ENCODE results near the gene PDIA6.

The PDIA6 gene

GRCh38 chr2:10777111-10777841 is 35.3 kb downstream of the PDIA6 start:
- no peak overlapping the region for H3K4me2 ChIP-seq (ENCODE audit: low read length)
- no peak overlapping the region for H3K27ac ChIP-seq (ENCODE audit: low read depth, low read length, poor library complexity, severe bottlenecking)
- H3K27me3 ChIP-seq (ENCODE audit: insufficient read depth, low read length), result no peaks in the 10 kb centered on the region
- no peaks in the 10 kb centered on the region for H4K20me1 ChIP-seq (ENCODE audit: insufficient read depth, low read length)
- no peaks in the 10 kb centered on the region for H3K79me2 ChIP-seq (ENCODE audit: insufficient read depth, low read length)
- no peak overlapping the region for H2AFZ ChIP-seq (ENCODE audit: low read length)
- TF ChIP-seq CTCF (IDR thresholded peaks at IDR 0.05; ENCODE audit: low read length) (no peak), EZH2 (IDR thresholded peaks at IDR 0.05; ENCODE audit: borderline replicate concordance, low read length) (no peak)
- no peaks in the 10 kb centered on the region for H3K9me2 ChIP-seq (ENCODE audit: low read depth, low read length)
- peaks cover 37% of the 10 kb centered on the region for H3K36me3 ChIP-seq (ENCODE audit: insufficient read depth, low read length)
- H3K4me3 ChIP-seq (ENCODE audit: low read depth, low read length, poor library complexity, severe bottlenecking), result no peak overlapping the region
- no peaks in the 10 kb centered on the region for H3K4me1 ChIP-seq (ENCODE audit: insufficient read depth, low read length, severe bottlenecking)
- no peaks in the 10 kb centered on the region for H3F3A ChIP-seq (ENCODE audit: insufficient read depth, low read length)
- H3K9me3 ChIP-seq (ENCODE audit: low read length), result no peaks in the 10 kb centered on the region
- no peak overlapping the region for H3K9ac ChIP-seq (ENCODE audit: low read length)

DNA sequence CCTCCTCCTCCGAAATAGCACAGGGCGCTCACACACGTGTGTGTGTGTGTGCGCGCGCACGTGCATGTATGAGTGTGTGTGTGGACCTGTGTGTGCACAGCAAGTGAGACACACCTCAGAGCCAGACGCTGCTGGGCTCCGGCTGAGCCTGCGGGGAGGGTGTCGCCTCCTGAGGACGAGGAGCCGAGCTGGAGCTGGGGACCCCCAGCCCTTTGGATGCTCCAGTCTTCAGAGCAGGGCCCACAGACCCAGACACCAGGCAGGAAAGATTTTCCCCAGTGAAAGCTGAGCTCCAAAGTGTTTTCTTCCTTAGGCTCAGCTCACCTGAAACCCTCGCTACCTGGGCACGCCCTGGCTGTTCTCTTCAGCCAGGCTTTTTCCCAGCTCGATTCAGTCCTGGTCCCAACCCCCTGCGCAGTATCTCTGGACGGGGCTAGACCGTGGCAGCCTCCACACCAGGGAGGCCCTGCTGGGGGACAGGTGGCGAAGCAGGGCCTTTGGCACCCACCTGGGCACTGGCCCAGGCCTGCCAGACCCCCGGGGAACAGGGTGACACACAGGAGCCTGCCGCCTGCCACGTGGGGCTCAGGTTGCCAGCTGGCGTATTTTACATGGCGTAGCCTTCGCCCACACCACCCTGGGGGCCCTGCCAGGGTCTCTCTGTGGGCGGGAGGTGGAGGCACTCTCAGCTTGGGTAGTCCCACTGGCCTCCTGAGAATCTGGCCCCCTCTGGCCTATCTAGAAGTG is 36.2 kb downstream of the PDIA6 start:
- Histone ChIP-seq H2AFZ (ENCODE audit: low read length) (no peak overlapping the region), H3K79me2 (ENCODE audit: insufficient read depth, low read length) (no peaks in the 10 kb centered on the region), H3K36me3 (ENCODE audit: insufficient read depth, low read length) (peaks cover 28% of the 10 kb centered on the region), H3K9me2 (ENCODE audit: low read depth, low read length) (no peaks in the 10 kb centered on the region), H3F3A (ENCODE audit: insufficient read depth, low read length) (no peaks in the 10 kb centered on the region), H3K9ac (ENCODE audit: low read length) (no peak overlapping the region), H3K27ac (ENCODE audit: low read depth, low read length, poor library complexity, severe bottlenecking) (no peak overlapping the region), H3K4me3 (ENCODE audit: low read depth, low read length, poor library complexity, severe bottlenecking) (no peak overlapping the region), H4K20me1 (ENCODE audit: insufficient read depth, low read length) (no peaks in the 10 kb centered on the region), H3K27me3 (ENCODE audit: insufficient read depth, low read length) (no peaks in the 10 kb centered on the region), H3K4me2 (ENCODE audit: low read length) (no peak overlapping the region), H3K9me3 (ENCODE audit: low read length) (no peaks in the 10 kb centered on the region), H3K4me1 (ENCODE audit: insufficient read depth, low read length, severe bottlenecking) (no peaks in the 10 kb centered on the region)
- TF ChIP-seq EZH2 (IDR thresholded peaks at IDR 0.05; ENCODE audit: borderline replicate concordance, low read length) (no peak), CTCF (IDR thresholded peaks at IDR 0.05; ENCODE audit: low read length) (no peak)

- no peak overlapping the region for H3K4me3 ChIP-seq (ENCODE audit: low read depth, low read length, poor library complexity, severe bottlenecking)
- H3F3A ChIP-seq (ENCODE audit: insufficient read depth, low read length), result no peaks in the 10 kb centered on the region
- no peaks in the 10 kb centered on the region for H3K4me1 ChIP-seq (ENCODE audit: insufficient read depth, low read length, severe bottlenecking)
- peaks cover 2% of the 10 kb centered on the region; the same call in 1 of the 2 replicates for H3K27me3 ChIP-seq (ENCODE audit: insufficient read depth, low read length)
- no peaks in the 10 kb centered on the region for H3K9me3 ChIP-seq (ENCODE audit: low read length)
- no peaks in the 10 kb centered on the region for H3K79me2 ChIP-seq (ENCODE audit: insufficient read depth, low read length)
- TF ChIP-seq CTCF (IDR thresholded peaks at IDR 0.05; ENCODE audit: low read length) (no peak), EZH2 (IDR thresholded peaks at IDR 0.05; ENCODE audit: borderline replicate concordance, low read length) (no peak)
- no peak overlapping the region for H3K9ac ChIP-seq (ENCODE audit: low read length)
- peaks cover 22% of the 10 kb centered on the region for H3K36me3 ChIP-seq (ENCODE audit: insufficient read depth, low read length)
- H2AFZ ChIP-seq (ENCODE audit: low read length), result no peak overlapping the region
- no peak overlapping the region for H3K27ac ChIP-seq (ENCODE audit: low read depth, low read length, poor library complexity, severe bottlenecking)
- no peak overlapping the region for H3K4me2 ChIP-seq (ENCODE audit: low read length)
- no peaks in the 10 kb centered on the region for H3K9me2 ChIP-seq (ENCODE audit: low read depth, low read length)
- no peaks in the 10 kb centered on the region for H4K20me1 ChIP-seq (ENCODE audit: insufficient read depth, low read length)
Measured at GRCh38 chr2:10775831-10776230, 36.8 kb downstream of the PDIA6 start.
